ENCODE results near the gene SIRT7.

SIRT7 gene

GRCh38 chr17:81898029-81898866 is 19.7 kb downstream of the SIRT7 start:
- TF ChIP-seq CTCF (IDR thresholded peaks at IDR 0.05; ENCODE audit: insufficient read depth, low read depth, low read length, missing control alignments), result no peak
- DNase-seq (ENCODE audit: low read depth), result no peak
- H3K4me3 ChIP-seq (ENCODE audit: low read depth, low read length), result no peak overlapping the region

- no peak for DNase-seq (ENCODE audit: low read depth)
- no peak overlapping the region for H3K4me3 ChIP-seq (ENCODE audit: low read depth, low read length)
- no peak for TF ChIP-seq CTCF (IDR thresholded peaks at IDR 0.05; ENCODE audit: insufficient read depth, low read depth, low read length, missing control alignments)
These were observed 22.6 kb downstream of the SIRT7 start for GRCh38 chr17:81895400-81895799.

- peak overlapping the region; percentile 60 for H3K4me3 ChIP-seq (ENCODE audit: low read depth, low read length)
- DNase-seq (ENCODE audit: low read depth), result no peak
- no peak for TF ChIP-seq CTCF (IDR thresholded peaks at IDR 0.05; ENCODE audit: insufficient read depth, low read depth, low read length, missing control alignments)
These were observed 26.7 kb downstream of the SIRT7 start for GRCh38 chr17:81891303-81891552.

- peak overlapping the region; percentile 60 for H3K4me3 ChIP-seq (ENCODE audit: low read depth, low read length)
- peak; percentile 47 for DNase-seq (ENCODE audit: low read depth)
- TF ChIP-seq CTCF (IDR thresholded peaks at IDR 0.05; ENCODE audit: insufficient read depth, low read depth, low read length, missing control alignments), result no peak
These were observed 27.3 kb downstream of the SIRT7 start for GRCh38 chr17:81890447-81891302.

- no peak for TF ChIP-seq CTCF (IDR thresholded peaks at IDR 0.05; ENCODE audit: insufficient read depth, low read depth, low read length, missing control alignments)
- no peak overlapping the region for H3K4me3 ChIP-seq (ENCODE audit: low read depth, low read length)
- no peak for DNase-seq (ENCODE audit: low read depth)
These were observed 28.4 kb downstream of the SIRT7 start for GRCh38 chr17:81889602-81890001.

- TF ChIP-seq CTCF (IDR thresholded peaks at IDR 0.05; ENCODE audit: insufficient read depth, low read depth, low read length, missing control alignments), result no peak
- no peak overlapping the region for H3K4me3 ChIP-seq (ENCODE audit: low read depth, low read length)
- DNase-seq (ENCODE audit: low read depth), result no peak
These were observed 28.9 kb downstream of the SIRT7 start for GRCh38 chr17:81888988-81889595.

All from GM12865 (cell line).